Thyroid gland (tissue), 4 donors: ENCODE results near the gene C8A. TPM values are rescaled to one million over a fixed set of nuclear protein-coding genes. Genes with fewer than 3 reads are reported as not detected.

ENCODE experiments used
- DNase-seq, 2 donors: peaks; one replicate each; pipeline ENCODE4 v3.0.0-alpha.2; 2019
- H3K27ac ChIP-seq, 3 donors: fragments of 200-600 bp; sonication (generic); 1 replicate in 2 of 3; 2 replicates in 1 of 3; pipeline ENCODE4 v1.5.1; 2016 to 2019; ENCODE audit warnings: mild to moderate bottlenecking in 1 of 3, moderate library complexity in 1 of 3
- H3K27me3 ChIP-seq: fragments of 200-600 bp; sonication (generic); one replicate; pipeline ENCODE4 v1.5.1; 2019
- H3K36me3 ChIP-seq, 2 donors: fragments of 200-600 bp; sonication (generic); one replicate each; pipeline ENCODE4 v1.5.1; 2016 to 2019
- H3K4me1 ChIP-seq, 2 donors: fragments of 200-600 bp; sonication (generic); one replicate each; pipeline ENCODE4 v1.5.1; 2017 to 2019
- H3K4me3 ChIP-seq, 3 donors: fragments of 200-600 bp; sonication (generic); replicated peaks in 1 of 3; 1 replicate in 2 of 3; 2 replicates in 1 of 3; pipeline ENCODE4 v1.5.1; 2016; ENCODE audit warnings: mild to moderate bottlenecking in 1 of 3
- H3K9me3 ChIP-seq: fragments of 200-600 bp; sonication (generic); one replicate; pipeline ENCODE4 v1.5.1; 2017
- POLR2A ChIP-seq, 2 donors: fragments of 450-650 bp; IDR thresholded peaks; one replicate each; pipeline ENCODE4 v1.6.1; 2017; ENCODE audit warnings: antibody characterized with exemption in 2 of 2, mild to moderate bottlenecking in 2 of 2, moderate library complexity in 1 of 2
- WGBS, 2 donors: methylation state at CpG; one replicate each; pipeline ENCODE4 v1.1.5; 2017; 5-methylcytosine and 5-hydroxymethylcytosine counted together
- intact Hi-C: fragments of 100-400 bp; cut with DNase I; formaldehyde crosslinking; loops from one replicate; pipeline ENCODE4 v1.15.1; 2023
- total RNA-seq, 4 donors: library from RNA; depleted of rRNA; stranded (reverse); fragments of >200 nt; gene quantifications; one replicate each; pipeline ENCODE4 v1.2.3, GENCODE V29; 2016
- TF ChIP-seq, protein P1 (sequence below), 6 experiments: fragments of 200-600 bp in 3 of 6; fragments of 450-650 bp in 3 of 6; sonication (generic) in 3 of 6; IDR thresholded peaks; one replicate each; pipeline ENCODE4 v1.5.1; 2016 to 2019; ENCODE audit warnings: antibody characterized with exemption in 6 of 6, mild to moderate bottlenecking in 2 of 6, inconsistent platforms in 1 of 6, moderate library complexity in 1 of 6

C8A gene
- total RNA-seq, 4 donors from 2014 or later = not detected

DNA sequence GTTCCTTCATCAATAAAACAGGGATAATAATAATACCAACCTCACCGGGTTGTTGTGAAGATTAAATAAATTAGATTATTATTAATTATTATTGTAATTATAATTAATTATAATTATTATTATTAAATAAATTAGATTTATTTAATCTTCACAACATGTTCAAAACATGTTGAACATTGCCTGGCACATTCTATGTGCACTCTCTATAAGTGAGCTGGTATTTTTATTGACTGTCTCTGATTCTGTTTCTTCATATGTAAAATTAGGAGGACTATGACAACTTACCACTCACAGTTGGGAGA is 112.1 kb downstream of the C8A start:
- Histone ChIP-seq H3K27ac (no peak overlapping the region), H3K36me3 (no peaks in the 10 kb centered on the region), H3K9me3 (no peaks in the 10 kb centered on the region), H3K4me3 (no peak overlapping the region), H3K27me3 (no peaks in the 10 kb centered on the region), H3K4me1 (peaks cover 0 to 5% of the 10 kb centered on the region in 2 donors)
- DNase-seq = no peak
- TF ChIP-seq, protein P1, sequence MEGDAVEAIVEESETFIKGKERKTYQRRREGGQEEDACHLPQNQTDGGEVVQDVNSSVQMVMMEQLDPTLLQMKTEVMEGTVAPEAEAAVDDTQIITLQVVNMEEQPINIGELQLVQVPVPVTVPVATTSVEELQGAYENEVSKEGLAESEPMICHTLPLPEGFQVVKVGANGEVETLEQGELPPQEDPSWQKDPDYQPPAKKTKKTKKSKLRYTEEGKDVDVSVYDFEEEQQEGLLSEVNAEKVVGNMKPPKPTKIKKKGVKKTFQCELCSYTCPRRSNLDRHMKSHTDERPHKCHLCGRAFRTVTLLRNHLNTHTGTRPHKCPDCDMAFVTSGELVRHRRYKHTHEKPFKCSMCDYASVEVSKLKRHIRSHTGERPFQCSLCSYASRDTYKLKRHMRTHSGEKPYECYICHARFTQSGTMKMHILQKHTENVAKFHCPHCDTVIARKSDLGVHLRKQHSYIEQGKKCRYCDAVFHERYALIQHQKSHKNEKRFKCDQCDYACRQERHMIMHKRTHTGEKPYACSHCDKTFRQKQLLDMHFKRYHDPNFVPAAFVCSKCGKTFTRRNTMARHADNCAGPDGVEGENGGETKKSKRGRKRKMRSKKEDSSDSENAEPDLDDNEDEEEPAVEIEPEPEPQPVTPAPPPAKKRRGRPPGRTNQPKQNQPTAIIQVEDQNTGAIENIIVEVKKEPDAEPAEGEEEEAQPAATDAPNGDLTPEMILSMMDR (IDR thresholded peaks at IDR 0.05) = no peak
- no peak for TF ChIP-seq POLR2A (IDR thresholded peaks at IDR 0.05)
- intact Hi-C loops = loop anchor here (5.0 kb wide), 1 partner anchor 134 kb away; no protein-coding TSS in a partner anchor
- 91 to 95% methylated on average over 1 of the region's 1 CpG for WGBS, 2 donors

DNA sequence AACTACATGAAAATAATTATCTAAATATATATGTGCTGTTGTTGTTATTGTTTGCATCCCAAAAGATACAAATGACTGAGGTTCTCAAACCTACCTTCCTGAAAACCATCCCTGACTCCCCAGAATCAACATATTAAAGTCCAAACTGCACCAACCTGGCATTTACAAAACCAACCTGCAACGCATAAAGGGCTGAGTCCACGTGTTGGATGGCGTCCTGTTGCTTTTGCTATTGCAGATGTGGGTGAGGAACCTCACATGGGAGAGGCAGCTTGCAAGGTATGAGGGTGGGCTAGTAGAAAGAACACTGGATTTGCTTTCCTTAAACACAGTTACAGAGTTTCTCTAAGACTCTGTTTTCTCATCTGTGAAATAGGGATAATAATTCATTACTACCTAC is 112.8 kb downstream of the C8A start:
- Histone ChIP-seq H3K27me3 (no peaks in the 10 kb centered on the region), H3K9me3 (no peaks in the 10 kb centered on the region), H3K4me3 (no peak overlapping the region), H3K4me1 (peaks cover 0 to 5% of the 10 kb centered on the region in 2 donors), H3K36me3 (no peaks in the 10 kb centered on the region), H3K27ac (no peak overlapping the region)
- intact Hi-C loops = loop anchor here (5.0 kb wide), 1 partner anchor 135 kb away; no protein-coding TSS in a partner anchor
- WGBS, 2 donors = 71 to 82% methylated on average over 3 of the region's 3 CpGs
- no peak for DNase-seq
- no peak for TF ChIP-seq POLR2A (IDR thresholded peaks at IDR 0.05)
- TF ChIP-seq, protein P1 (IDR thresholded peaks at IDR 0.05) = no peak

Other genes starting within 250 kb of the C8A start
- 10 to 100 TPM; 10.4 to 16.5 (median 14.3) TPM for gene PRKAA2, start 209.5 kb upstream of the C8A start, total RNA-seq
- gene FYB2, start 35.4 kb upstream of the C8A start, total RNA-seq = 1 to 10 TPM in 1 of 4 donors, under 1 TPM in 2, not detected in 1; 0.13 to 1.6 (median 0.78) TPM
- not detected for gene C8B, start 111.2 kb downstream of the C8A start, total RNA-seq